Measurements from ENCODE around the gene MKRN2. TPM values are rescaled to one million over a fixed set of nuclear protein-coding genes. Genes with fewer than 3 reads are reported as not detected.

MKRN2 gene
- total RNA-seq, 1 donor from 2014 or later = 25.8 TPM

GRCh38 chr3:12559520-12559919, 2.6 kb downstream of the MKRN2 start:
- peaks cover 4% of the 10 kb centered on the region for H3K27me3 Mint-ChIP-seq (ENCODE audit: unreplicated experiment)
- peaks cover 5% of the 10 kb centered on the region for H3K9me3 Mint-ChIP-seq (ENCODE audit: unreplicated experiment)
- no peak for DNase-seq
- H3K4me1 Mint-ChIP-seq (ENCODE audit: low read depth, unreplicated experiment) = peaks cover 49% of the 10 kb centered on the region
- TF ChIP-seq CTCF (IDR thresholded peaks at IDR 0.05; ENCODE audit: partially characterized antibody, unreplicated experiment) = no peak
- H3K36me3 Mint-ChIP-seq (ENCODE audit: unreplicated experiment) = no peaks in the 10 kb centered on the region
- H3K27ac Mint-ChIP-seq (ENCODE audit: unreplicated experiment) = peak overlapping the region; percentile 88
- H3K4me3 Mint-ChIP-seq (ENCODE audit: unreplicated experiment) = peak overlapping the region; percentile 95

GRCh38 chr3:12560505-12561190, 3.8 kb downstream of the MKRN2 start:
- H3K36me3 Mint-ChIP-seq (ENCODE audit: unreplicated experiment) = no peaks in the 10 kb centered on the region
- H3K9me3 Mint-ChIP-seq (ENCODE audit: unreplicated experiment) = peaks cover 3% of the 10 kb centered on the region
- H3K4me3 Mint-ChIP-seq (ENCODE audit: unreplicated experiment) = peak overlapping the region; percentile 95
- peak overlapping the region; percentile 88 for H3K27ac Mint-ChIP-seq (ENCODE audit: unreplicated experiment)
- peaks cover 4% of the 10 kb centered on the region for H3K27me3 Mint-ChIP-seq (ENCODE audit: unreplicated experiment)
- TF ChIP-seq CTCF (IDR thresholded peaks at IDR 0.05; ENCODE audit: partially characterized antibody, unreplicated experiment) = no peak
- peaks cover 49% of the 10 kb centered on the region for H3K4me1 Mint-ChIP-seq (ENCODE audit: low read depth, unreplicated experiment)
- no peak for DNase-seq

- Mint-ChIP-seq H3K4me3 (ENCODE audit: unreplicated experiment) (no peak overlapping the region), H3K36me3 (ENCODE audit: unreplicated experiment) (peaks cover 4% of the 10 kb centered on the region), H3K27ac (ENCODE audit: unreplicated experiment) (peak overlapping the region; percentile 88), H3K9me3 (ENCODE audit: unreplicated experiment) (peaks cover 7% of the 10 kb centered on the region), H3K4me1 (ENCODE audit: low read depth, unreplicated experiment) (peaks cover 49% of the 10 kb centered on the region), H3K27me3 (ENCODE audit: unreplicated experiment) (peaks cover 3% of the 10 kb centered on the region)
- no peak for TF ChIP-seq CTCF (IDR thresholded peaks at IDR 0.05; ENCODE audit: partially characterized antibody, unreplicated experiment)
- DNase-seq = no peak
Measured at GRCh38 chr3:12561397-12561796, 4.5 kb downstream of the MKRN2 start.

- H3K36me3 Mint-ChIP-seq (ENCODE audit: unreplicated experiment) = peaks cover 11% of the 10 kb centered on the region
- TF ChIP-seq CTCF (IDR thresholded peaks at IDR 0.05; ENCODE audit: partially characterized antibody, unreplicated experiment) = no peak
- no peak overlapping the region for H3K27ac Mint-ChIP-seq (ENCODE audit: unreplicated experiment)
- DNase-seq = no peak
- no peaks in the 10 kb centered on the region for H3K27me3 Mint-ChIP-seq (ENCODE audit: unreplicated experiment)
- H3K9me3 Mint-ChIP-seq (ENCODE audit: unreplicated experiment) = peaks cover 6% of the 10 kb centered on the region
- no peak overlapping the region for H3K4me3 Mint-ChIP-seq (ENCODE audit: unreplicated experiment)
- peaks cover 49% of the 10 kb centered on the region for H3K4me1 Mint-ChIP-seq (ENCODE audit: low read depth, unreplicated experiment)
Measured at GRCh38 chr3:12562451-12562850, 5.6 kb downstream of the MKRN2 start.

- Mint-ChIP-seq H3K4me1 (ENCODE audit: low read depth, unreplicated experiment) (peaks cover 13% of the 10 kb centered on the region), H3K27ac (ENCODE audit: unreplicated experiment) (no peak overlapping the region), H3K36me3 (ENCODE audit: unreplicated experiment) (peaks cover 19% of the 10 kb centered on the region), H3K27me3 (ENCODE audit: unreplicated experiment) (no peaks in the 10 kb centered on the region), H3K4me3 (ENCODE audit: unreplicated experiment) (no peak overlapping the region), H3K9me3 (ENCODE audit: unreplicated experiment) (peaks cover 9% of the 10 kb centered on the region)
- DNase-seq = no peak
- no peak for TF ChIP-seq CTCF (IDR thresholded peaks at IDR 0.05; ENCODE audit: partially characterized antibody, unreplicated experiment)
Measured at GRCh38 chr3:12566976-12567375, 10.1 kb downstream of the MKRN2 start.
